HepG2 (cell line): Measurements from ENCODE around the gene SETD5. TPM values are rescaled to one million over a fixed set of nuclear protein-coding genes. Genes with fewer than 3 reads are reported as not detected.

Experiments
- ETV6 ChIP-seq: sonication (generic); formaldehyde crosslinking; conservative IDR thresholded peaks from 2 replicates; pipeline ENCODE4 v1.4.0; 2020; ENCODE audit warnings: missing genetic modification reagents
- FOXK2 ChIP-seq: fragments of 450-650 bp; IDR thresholded peaks from 2 replicates; pipeline ENCODE4 v1.6.1; 2016
- HDAC1 ChIP-seq: sonication (generic); formaldehyde crosslinking; IDR thresholded peaks from 2 replicates; pipeline ENCODE4 v1.5.1; 2020; ENCODE audit warnings: mild to moderate bottlenecking, missing genetic modification reagents
- MAFK ChIP-seq, 2 experiments: IDR thresholded peaks in 1 of 2; conservative IDR thresholded peaks in 1 of 2; 2 replicates each; pipeline ENCODE4 v1.6.1; 2011; ENCODE audit warnings: improper control_type of control experiment in 2 of 2, low read length in 2 of 2
- MYC ChIP-seq: sonication (generic); formaldehyde crosslinking; IDR thresholded peaks from 2 replicates; pipeline ENCODE4 v1.9.0; 2021; ENCODE audit warnings: missing genetic modification reagents, borderline replicate concordance
- NKX3-1 ChIP-seq: sonication (generic); formaldehyde crosslinking; IDR thresholded peaks from 2 replicates; pipeline ENCODE4 v1.5.0; 2020; ENCODE audit warnings: missing genetic modification reagents
- PITX1 ChIP-seq: sonication (generic); formaldehyde crosslinking; IDR thresholded peaks from 2 replicates; pipeline ENCODE4 v1.5.1; 2020; ENCODE audit warnings: mild to moderate bottlenecking, missing genetic modification reagents
- SMARCC2 ChIP-seq: fragments of 450-650 bp; IDR thresholded peaks from 2 replicates; pipeline ENCODE4 v1.6.1; 2017; ENCODE audit warnings: antibody characterized with exemption, mild to moderate bottlenecking
- YEATS2 ChIP-seq: sonication (generic); formaldehyde crosslinking; IDR thresholded peaks from 2 replicates; pipeline ENCODE4 v1.4.0; 2020; ENCODE audit warnings: missing genetic modification reagents, borderline replicate concordance
- ZFP82 ChIP-seq: sonication (generic); formaldehyde crosslinking; IDR thresholded peaks from 2 replicates; pipeline ENCODE4 v1.5.1; 2020; ENCODE audit warnings: mild to moderate bottlenecking, missing genetic modification reagents, borderline replicate concordance
- ZKSCAN8 ChIP-seq: IDR thresholded peaks from 2 replicates; pipeline ENCODE4 v1.6.1; 2016; ENCODE audit warnings: borderline replicate concordance, missing genetic modification reagents, missing compliant biosample characterization
- ZNF761 ChIP-seq: sonication (generic); formaldehyde crosslinking; conservative IDR thresholded peaks from 2 replicates; pipeline ENCODE4 v1.4.0; 2020; ENCODE audit warnings: mild to moderate bottlenecking, missing genetic modification reagents
- polyA plus RNA-seq, 8 experiments: library from polyadenylated mRNA; depleted of rRNA in 3 of 8; stranded (reverse) in 7 of 8; unstranded in 1 of 8; fragments of >200 nt; fragmentation: Illumina TruSeq in 4 of 8; extraction: Trizol in 4 of 8; gene quantifications; 2 replicates each; pipeline versions ENCODE4 v1.2.1 to v1.2.3, GENCODE V29; 2011 to 2016; ENCODE audit warnings: low read depth in 4 of 8, missing spikeins in 1 of 8, mixed read lengths in 1 of 8; ENCODE audit not compliant: insufficient read depth in 1 of 8
- total RNA-seq, 5 experiments: library from RNA; depleted of rRNA; stranded (reverse); fragments of >200 nt; fragmentation: Illumina TruSeq; extraction: Trizol; gene quantifications; 2 replicates each; pipeline ENCODE4 v1.2.3, GENCODE V29; 2016; ENCODE audit warnings: low read depth in 1 of 5
- TF ChIP-seq, protein P1 (sequence below): sonication (generic); formaldehyde crosslinking; IDR thresholded peaks from 2 replicates; pipeline ENCODE4 v1.5.0; 2020; ENCODE audit warnings: mild to moderate bottlenecking, missing genetic modification reagents
- TF ChIP-seq, protein P2 (sequence below): sonication (generic); formaldehyde crosslinking; IDR thresholded peaks from 2 replicates; pipeline ENCODE4 v1.5.1; 2020; ENCODE audit warnings: missing genetic modification reagents, mild to moderate bottlenecking, borderline replicate concordance
- TF ChIP-seq, protein P3 (sequence below): sonication (generic); formaldehyde crosslinking; IDR thresholded peaks from 2 replicates; pipeline ENCODE4 v1.4.0; 2020; ENCODE audit warnings: missing genetic modification reagents
- TF ChIP-seq, protein P4 (sequence below): sonication (generic); formaldehyde crosslinking; IDR thresholded peaks from 2 replicates; pipeline ENCODE4 v1.4.0; 2020; ENCODE audit warnings: missing genetic modification reagents, borderline replicate concordance
- TF ChIP-seq, protein P5 (sequence below): sonication (generic); formaldehyde crosslinking; IDR thresholded peaks from 2 replicates; pipeline ENCODE4 v1.5.0; 2020; ENCODE audit warnings: missing genetic modification reagents, mild to moderate bottlenecking, borderline replicate concordance

SETD5 gene
- total and polyA plus RNA-seq, 2 of the 13 experiments (the other 11 are each of a cell fraction or from before 2014, with no cell fraction given), result 46.8 to 95.8 TPM

DNA sequence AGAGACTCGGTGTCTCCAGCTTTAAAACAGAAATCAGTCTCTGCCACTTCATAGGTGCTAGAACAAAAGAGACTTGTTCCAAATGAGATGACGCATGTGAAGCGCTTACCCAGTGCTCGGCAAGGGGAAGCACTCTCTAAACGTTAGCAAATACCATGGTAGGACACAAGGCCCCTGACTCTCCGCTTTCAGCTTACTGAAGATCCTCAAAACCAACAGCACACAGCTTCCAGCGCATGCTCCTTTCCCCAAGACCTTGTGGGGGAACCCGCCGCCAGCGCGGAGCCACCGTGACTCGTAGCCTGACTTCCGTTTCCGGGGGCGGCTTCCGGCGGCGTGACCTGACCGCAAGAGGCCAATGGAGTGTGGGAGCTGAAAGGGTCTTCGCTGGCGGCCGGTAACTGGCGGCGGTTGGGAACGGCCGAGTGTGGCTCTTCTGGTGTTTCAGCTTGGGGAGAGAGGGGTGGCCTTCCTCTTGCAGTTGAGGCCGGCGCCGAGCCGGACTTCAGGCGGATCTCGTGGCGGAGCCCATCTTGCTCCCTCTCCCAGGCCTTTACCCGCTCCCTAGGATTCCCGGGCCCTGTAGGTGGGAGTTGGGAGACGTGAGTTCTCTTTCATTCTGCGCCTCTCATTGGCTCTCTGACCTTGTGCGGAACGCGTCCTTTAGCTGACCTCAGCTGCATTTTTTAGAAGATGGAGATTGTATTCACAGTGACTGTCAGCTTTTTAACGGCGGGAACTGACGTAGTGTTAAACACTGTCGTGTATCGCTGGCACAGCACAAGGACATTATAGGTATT lies 34.5 kb upstream of the SETD5 start, which contains the start of gene THUMPD3 (continued):
- TF ChIP-seq, protein P1, sequence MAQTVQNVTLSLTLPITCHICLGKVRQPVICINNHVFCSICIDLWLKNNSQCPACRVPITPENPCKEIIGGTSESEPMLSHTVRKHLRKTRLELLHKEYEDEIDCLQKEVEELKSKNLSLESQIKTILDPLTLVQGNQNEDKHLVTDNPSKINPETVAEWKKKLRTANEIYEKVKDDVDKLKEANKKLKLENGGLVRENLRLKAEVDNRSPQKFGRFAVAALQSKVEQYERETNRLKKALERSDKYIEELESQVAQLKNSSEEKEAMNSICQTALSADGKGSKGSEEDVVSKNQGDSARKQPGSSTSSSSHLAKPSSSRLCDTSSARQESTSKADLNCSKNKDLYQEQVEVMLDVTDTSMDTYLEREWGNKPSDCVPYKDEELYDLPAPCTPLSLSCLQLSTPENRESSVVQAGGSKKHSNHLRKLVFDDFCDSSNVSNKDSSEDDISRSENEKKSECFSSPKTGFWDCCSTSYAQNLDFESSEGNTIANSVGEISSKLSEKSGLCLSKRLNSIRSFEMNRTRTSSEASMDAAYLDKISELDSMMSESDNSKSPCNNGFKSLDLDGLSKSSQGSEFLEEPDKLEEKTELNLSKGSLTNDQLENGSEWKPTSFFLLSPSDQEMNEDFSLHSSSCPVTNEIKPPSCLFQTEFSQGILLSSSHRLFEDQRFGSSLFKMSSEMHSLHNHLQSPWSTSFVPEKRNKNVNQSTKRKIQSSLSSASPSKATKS (CRISPR knock-in tag), result no peak
- 0 out of 2 replicates have a peak, but pooled peaks have one; percentile 23 for TF ChIP-seq FOXK2
- no peak for TF ChIP-seq NKX3-1
- TF ChIP-seq, protein P2, sequence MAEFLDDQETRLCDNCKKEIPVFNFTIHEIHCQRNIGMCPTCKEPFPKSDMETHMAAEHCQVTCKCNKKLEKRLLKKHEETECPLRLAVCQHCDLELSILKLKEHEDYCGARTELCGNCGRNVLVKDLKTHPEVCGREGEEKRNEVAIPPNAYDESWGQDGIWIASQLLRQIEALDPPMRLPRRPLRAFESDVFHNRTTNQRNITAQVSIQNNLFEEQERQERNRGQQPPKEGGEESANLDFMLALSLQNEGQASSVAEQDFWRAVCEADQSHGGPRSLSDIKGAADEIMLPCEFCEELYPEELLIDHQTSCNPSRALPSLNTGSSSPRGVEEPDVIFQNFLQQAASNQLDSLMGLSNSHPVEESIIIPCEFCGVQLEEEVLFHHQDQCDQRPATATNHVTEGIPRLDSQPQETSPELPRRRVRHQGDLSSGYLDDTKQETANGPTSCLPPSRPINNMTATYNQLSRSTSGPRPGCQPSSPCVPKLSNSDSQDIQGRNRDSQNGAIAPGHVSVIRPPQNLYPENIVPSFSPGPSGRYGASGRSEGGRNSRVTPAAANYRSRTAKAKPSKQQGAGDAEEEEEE (CRISPR knock-in tag), result no peak; the same call in 1 of the 2 replicates
- TF ChIP-seq, protein P3, sequence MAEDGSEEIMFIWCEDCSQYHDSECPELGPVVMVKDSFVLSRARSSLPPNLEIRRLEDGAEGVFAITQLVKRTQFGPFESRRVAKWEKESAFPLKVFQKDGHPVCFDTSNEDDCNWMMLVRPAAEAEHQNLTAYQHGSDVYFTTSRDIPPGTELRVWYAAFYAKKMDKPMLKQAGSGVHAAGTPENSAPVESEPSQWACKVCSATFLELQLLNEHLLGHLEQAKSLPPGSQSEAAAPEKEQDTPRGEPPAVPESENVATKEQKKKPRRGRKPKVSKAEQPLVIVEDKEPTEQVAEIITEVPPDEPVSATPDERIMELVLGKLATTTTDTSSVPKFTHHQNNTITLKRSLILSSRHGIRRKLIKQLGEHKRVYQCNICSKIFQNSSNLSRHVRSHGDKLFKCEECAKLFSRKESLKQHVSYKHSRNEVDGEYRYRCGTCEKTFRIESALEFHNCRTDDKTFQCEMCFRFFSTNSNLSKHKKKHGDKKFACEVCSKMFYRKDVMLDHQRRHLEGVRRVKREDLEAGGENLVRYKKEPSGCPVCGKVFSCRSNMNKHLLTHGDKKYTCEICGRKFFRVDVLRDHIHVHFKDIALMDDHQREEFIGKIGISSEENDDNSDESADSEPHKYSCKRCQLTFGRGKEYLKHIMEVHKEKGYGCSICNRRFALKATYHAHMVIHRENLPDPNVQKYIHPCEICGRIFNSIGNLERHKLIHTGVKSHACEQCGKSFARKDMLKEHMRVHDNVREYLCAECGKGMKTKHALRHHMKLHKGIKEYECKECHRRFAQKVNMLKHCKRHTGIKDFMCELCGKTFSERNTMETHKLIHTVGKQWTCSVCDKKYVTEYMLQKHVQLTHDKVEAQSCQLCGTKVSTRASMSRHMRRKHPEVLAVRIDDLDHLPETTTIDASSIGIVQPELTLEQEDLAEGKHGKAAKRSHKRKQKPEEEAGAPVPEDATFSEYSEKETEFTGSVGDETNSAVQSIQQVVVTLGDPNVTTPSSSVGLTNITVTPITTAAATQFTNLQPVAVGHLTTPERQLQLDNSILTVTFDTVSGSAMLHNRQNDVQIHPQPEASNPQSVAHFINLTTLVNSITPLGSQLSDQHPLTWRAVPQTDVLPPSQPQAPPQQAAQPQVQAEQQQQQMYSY (CRISPR knock-in tag), result no peak
- TF ChIP-seq SMARCC2, result no peak
- peak; percentile 94 for TF ChIP-seq MYC (CRISPR knock-in tag)
- TF ChIP-seq ZNF761 (CRISPR knock-in tag), result 0 out of 2 replicates have a peak, but pooled peaks have one; percentile 33
- TF ChIP-seq HDAC1, result peak; percentile 87
- TF ChIP-seq, protein P4, sequence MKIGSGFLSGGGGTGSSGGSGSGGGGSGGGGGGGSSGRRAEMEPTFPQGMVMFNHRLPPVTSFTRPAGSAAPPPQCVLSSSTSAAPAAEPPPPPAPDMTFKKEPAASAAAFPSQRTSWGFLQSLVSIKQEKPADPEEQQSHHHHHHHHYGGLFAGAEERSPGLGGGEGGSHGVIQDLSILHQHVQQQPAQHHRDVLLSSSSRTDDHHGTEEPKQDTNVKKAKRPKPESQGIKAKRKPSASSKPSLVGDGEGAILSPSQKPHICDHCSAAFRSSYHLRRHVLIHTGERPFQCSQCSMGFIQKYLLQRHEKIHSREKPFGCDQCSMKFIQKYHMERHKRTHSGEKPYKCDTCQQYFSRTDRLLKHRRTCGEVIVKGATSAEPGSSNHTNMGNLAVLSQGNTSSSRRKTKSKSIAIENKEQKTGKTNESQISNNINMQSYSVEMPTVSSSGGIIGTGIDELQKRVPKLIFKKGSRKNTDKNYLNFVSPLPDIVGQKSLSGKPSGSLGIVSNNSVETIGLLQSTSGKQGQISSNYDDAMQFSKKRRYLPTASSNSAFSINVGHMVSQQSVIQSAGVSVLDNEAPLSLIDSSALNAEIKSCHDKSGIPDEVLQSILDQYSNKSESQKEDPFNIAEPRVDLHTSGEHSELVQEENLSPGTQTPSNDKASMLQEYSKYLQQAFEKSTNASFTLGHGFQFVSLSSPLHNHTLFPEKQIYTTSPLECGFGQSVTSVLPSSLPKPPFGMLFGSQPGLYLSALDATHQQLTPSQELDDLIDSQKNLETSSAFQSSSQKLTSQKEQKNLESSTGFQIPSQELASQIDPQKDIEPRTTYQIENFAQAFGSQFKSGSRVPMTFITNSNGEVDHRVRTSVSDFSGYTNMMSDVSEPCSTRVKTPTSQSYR, result peak; percentile 60; the same call in 1 of the 2 replicates
- TF ChIP-seq PITX1, result no peak; the same call in 1 of the 2 replicates
- no peak; the same call in 1 of the 2 replicates for TF ChIP-seq ZKSCAN8
- TF ChIP-seq ETV6 (CRISPR knock-in tag), result peak; percentile 85; the same call in 1 of the 2 replicates
- peak; percentile 24; the same call in 1 of the 2 replicates for TF ChIP-seq ZFP82 (CRISPR knock-in tag)
- TF ChIP-seq, protein P5, sequence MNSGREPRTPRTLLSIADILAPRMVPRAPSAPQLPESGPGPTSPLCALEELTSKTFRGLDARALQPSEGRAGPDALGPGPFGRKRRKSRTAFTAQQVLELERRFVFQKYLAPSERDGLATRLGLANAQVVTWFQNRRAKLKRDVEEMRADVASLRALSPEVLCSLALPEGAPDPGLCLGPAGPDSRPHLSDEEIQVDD (CRISPR knock-in tag), result no peak
- peak; percentile 94 for TF ChIP-seq YEATS2 (CRISPR knock-in tag)
- TF ChIP-seq MAFK (conservative IDR thresholded peaks at IDR 0.05 in 1 of 2, IDR thresholded peaks at IDR 0.05 in 1 of 2; ENCODE audit: low read length in 2 of 2), result peak; percentile 90 to 91
